ENCODE measurements around the gene MAB21L1. TPM values are rescaled to one million over a fixed set of nuclear protein-coding genes. Genes with fewer than 3 reads are reported as not detected.

Gene MAB21L1
- total RNA-seq, 4 donors from 2014 or later = 5.2 to 11.1 (median 7.5) TPM

DNA sequence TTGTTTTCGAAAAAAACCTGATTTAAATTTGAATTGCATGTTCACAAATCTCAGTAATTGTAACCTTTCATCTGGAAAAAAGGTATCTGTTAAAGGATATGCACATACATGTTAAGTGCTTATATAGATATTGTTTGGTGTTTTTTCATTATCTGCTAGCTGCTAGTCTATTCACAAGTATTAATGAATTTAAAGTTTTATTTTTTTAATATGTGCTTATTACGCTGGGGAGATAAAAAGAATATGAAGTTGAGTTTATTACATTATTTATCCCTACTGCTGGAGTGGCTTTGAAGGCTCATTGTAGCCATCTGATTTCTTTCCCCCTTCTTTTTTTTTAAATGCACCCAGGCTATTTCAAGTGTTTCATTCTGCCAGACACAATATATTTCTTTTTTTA lies 3.9 kb upstream of the MAB21L1 start:
- no peaks in the 10 kb centered on the region for H3K9me3 ChIP-seq
- no peak for DNase-seq (ENCODE audit: low spot score in 2 of 2)
- H3K4me1 ChIP-seq = peaks cover 0 to 3% (median 1%) of the 10 kb centered on the region in 4 donors
- H3K4me3 ChIP-seq = no peak overlapping the region
- TF ChIP-seq POLR2A (IDR thresholded peaks at IDR 0.05) = no peak
- H3K27ac ChIP-seq = no peak overlapping the region
- H3K36me3 ChIP-seq = no peaks in the 10 kb centered on the region
- WGBS, 2 donors = 92 to 94% methylated on average over 2 of the region's 2 CpGs
- H3K27me3 ChIP-seq = peaks cover 0 to 11% of the 10 kb centered on the region in 2 donors

DNA sequence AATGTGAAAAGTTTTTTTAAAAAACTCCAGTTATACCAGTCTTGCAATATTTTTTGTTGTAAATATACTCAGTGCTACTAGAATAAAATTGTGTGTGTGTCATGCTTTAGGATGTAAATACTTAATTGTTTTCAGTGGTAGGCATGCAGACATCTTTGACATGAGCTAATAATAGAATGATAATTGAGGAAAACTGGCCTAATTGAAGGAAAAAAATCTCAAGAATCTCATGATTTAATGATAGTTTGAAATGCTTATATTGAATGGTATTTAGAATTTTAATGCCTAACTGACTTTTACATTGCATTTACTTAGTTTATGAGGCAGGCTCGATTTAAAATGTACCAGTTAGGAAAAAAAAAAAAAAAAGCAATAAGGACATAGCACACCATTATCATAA lies 3.2 kb upstream of the MAB21L1 start:
- TF ChIP-seq EP300 (IDR thresholded peaks at IDR 0.05) = no peak
- no peak for TF ChIP-seq POLR2A (IDR thresholded peaks at IDR 0.05)
- TF ChIP-seq, protein P1, sequence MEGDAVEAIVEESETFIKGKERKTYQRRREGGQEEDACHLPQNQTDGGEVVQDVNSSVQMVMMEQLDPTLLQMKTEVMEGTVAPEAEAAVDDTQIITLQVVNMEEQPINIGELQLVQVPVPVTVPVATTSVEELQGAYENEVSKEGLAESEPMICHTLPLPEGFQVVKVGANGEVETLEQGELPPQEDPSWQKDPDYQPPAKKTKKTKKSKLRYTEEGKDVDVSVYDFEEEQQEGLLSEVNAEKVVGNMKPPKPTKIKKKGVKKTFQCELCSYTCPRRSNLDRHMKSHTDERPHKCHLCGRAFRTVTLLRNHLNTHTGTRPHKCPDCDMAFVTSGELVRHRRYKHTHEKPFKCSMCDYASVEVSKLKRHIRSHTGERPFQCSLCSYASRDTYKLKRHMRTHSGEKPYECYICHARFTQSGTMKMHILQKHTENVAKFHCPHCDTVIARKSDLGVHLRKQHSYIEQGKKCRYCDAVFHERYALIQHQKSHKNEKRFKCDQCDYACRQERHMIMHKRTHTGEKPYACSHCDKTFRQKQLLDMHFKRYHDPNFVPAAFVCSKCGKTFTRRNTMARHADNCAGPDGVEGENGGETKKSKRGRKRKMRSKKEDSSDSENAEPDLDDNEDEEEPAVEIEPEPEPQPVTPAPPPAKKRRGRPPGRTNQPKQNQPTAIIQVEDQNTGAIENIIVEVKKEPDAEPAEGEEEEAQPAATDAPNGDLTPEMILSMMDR (IDR thresholded peaks at IDR 0.05) = no peak
- no peak for DNase-seq (ENCODE audit: low spot score in 2 of 2)
- H3K27ac ChIP-seq = no peak overlapping the region
- H3K27me3 ChIP-seq = peaks cover 0 to 11% of the 10 kb centered on the region in 2 donors
- no peak overlapping the region for H3K4me3 ChIP-seq
- no peaks in the 10 kb centered on the region for H3K36me3 ChIP-seq
- no peaks in the 10 kb centered on the region for H3K9me3 ChIP-seq
- WGBS, 2 donors = 80 to 82% methylated on average over 1 of the region's 1 CpG
- H3K4me1 ChIP-seq = peaks cover 0 to 5% (median 2%) of the 10 kb centered on the region in 4 donors

DNA sequence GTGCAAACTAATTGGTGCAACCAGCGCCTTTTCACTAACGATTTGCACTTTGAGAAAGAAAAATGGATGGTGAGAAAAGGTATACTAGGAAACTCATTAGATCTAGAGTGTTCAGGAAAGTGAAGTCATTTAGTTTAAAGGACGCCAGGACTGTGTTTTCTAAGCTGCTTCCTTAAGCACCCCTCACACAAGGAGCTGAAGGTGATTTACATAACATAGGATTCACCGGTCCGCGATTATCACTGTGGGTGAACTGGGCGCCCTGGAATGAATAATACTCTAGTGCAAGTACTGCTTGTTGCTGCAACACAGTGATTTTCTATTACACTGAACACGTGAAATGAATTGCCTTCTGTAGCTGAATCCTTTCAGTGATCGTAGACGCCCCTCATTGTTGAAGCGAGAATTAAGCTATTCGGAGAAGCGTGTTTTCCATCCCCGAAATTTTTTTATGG lies 2.6 kb upstream of the MAB21L1 start:
- no peak for DNase-seq (ENCODE audit: low spot score in 2 of 2)
- no peak overlapping the region for H3K27ac ChIP-seq
- peaks cover 0 to 11% of the 10 kb centered on the region in 2 donors for H3K27me3 ChIP-seq
- 80 to 87% methylated on average over 14 of the region's 14 CpGs for WGBS, 2 donors
- H3K4me1 ChIP-seq = peaks cover 0 to 6% (median 2%) of the 10 kb centered on the region in 4 donors
- no peaks in the 10 kb centered on the region for H3K9me3 ChIP-seq
- H3K4me3 ChIP-seq = no peak overlapping the region
- no peaks in the 10 kb centered on the region for H3K36me3 ChIP-seq
- no peak for TF ChIP-seq POLR2A (IDR thresholded peaks at IDR 0.05)
- TF ChIP-seq EP300 (IDR thresholded peaks at IDR 0.05) = no peak
- TF ChIP-seq, protein P1 (IDR thresholded peaks at IDR 0.05) = no peak

- H3K36me3 ChIP-seq = no peaks in the 10 kb centered on the region
- peak overlapping the region in 1 of 4 donors; percentile 5 for H3K4me3 ChIP-seq
- peaks cover 0 to 11% of the 10 kb centered on the region in 2 donors for H3K27me3 ChIP-seq
- DNase-seq (ENCODE audit: low spot score in 2 of 2) = no peak
- no peaks in the 10 kb centered on the region for H3K9me3 ChIP-seq
- TF ChIP-seq EP300 (IDR thresholded peaks at IDR 0.05) = no peak
- no peak for TF ChIP-seq POLR2A (IDR thresholded peaks at IDR 0.05)
- no peak overlapping the region for H3K27ac ChIP-seq
- 50 to 65% methylated on average over 49 to 51 of the region's 51 CpGs for WGBS, 2 donors
- peaks cover 0 to 6% (median 2%) of the 10 kb centered on the region in 4 donors for H3K4me1 ChIP-seq
Observed at GRCh38 chr13:35478271-35479037, 2.0 kb upstream of the MAB21L1 start.

DNA sequence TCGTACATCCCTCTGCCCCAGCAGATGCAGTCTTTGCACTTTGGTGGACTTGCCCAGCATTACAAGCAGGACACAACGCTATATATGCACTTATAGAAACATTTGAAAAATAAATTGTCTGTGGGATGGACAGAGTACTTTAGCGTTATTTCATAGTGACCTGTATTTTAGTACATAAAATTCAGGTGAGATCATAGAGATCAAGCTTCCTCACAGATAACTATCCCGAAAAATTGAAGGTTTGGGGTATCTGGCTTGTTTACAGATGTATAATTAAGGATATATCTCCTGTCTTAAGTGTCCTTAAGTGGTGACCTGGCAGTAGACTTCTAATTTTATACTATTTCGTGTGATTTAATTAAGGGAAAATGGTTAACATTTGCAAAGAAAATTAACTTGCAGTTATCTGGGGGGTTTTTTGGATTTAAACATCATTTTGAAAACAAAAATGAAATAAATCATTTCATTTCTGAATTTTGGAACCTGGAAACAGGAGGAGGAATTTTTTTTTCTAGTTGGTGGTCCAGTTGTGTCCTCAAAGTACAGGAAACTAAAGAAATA lies 977 bp upstream of the MAB21L1 start:
- H3K36me3 ChIP-seq = no peaks in the 10 kb centered on the region
- no peaks in the 10 kb centered on the region for H3K9me3 ChIP-seq
- WGBS, 2 donors = 78 to 92% methylated on average over 5 of the region's 5 CpGs
- H3K27me3 ChIP-seq = peaks cover 0 to 11% of the 10 kb centered on the region in 2 donors
- peak overlapping the region in 1 of 4 donors; percentile 0 for H3K4me3 ChIP-seq
- TF ChIP-seq, protein P1 (IDR thresholded peaks at IDR 0.05) = no peak
- no peak for TF ChIP-seq EP300 (IDR thresholded peaks at IDR 0.05)
- TF ChIP-seq POLR2A (IDR thresholded peaks at IDR 0.05) = no peak
- peaks cover 0 to 6% (median 2%) of the 10 kb centered on the region in 4 donors for H3K4me1 ChIP-seq
- H3K27ac ChIP-seq = no peak overlapping the region
- no peak for DNase-seq (ENCODE audit: low spot score in 2 of 2)
